Heart left ventricle (tissue), 16 donors: ENCODE measurements around the gene CHD9. TPM values are rescaled to one million over a fixed set of nuclear protein-coding genes. Genes with fewer than 3 reads are reported as not detected.

Source experiments
- ATAC-seq, 4 donors: fragments of 200-7000 bp; cut with Tn5 transposase; one replicate each; pipeline ENCODE4 v1.9.1; 2020 to 2022; ENCODE audit warnings: moderate library complexity in 4 of 4, mild to moderate bottlenecking in 3 of 4, moderate number of reproducible peaks in 1 of 4
- DNase-seq, 5 donors: peaks; one replicate each; pipeline ENCODE4 v3.0.0-alpha.2; 2020
- H3K27ac ChIP-seq, 12 donors: fragments of 200-600 bp; sonication (generic) in 4 of 12; one replicate each; pipeline versions ENCODE4 v1.5.0 to v1.8.0; 2016 to 2022; ENCODE audit warnings: mild to moderate bottlenecking in 2 of 12
- H3K27me3 ChIP-seq, 9 donors: fragments of 200-600 bp; sonication (generic) in 2 of 9; one replicate each; pipeline versions ENCODE4 v1.5.1 to v1.8.0; 2016 to 2022; ENCODE audit warnings: mild to moderate bottlenecking in 3 of 9
- H3K36me3 ChIP-seq, 9 donors: fragments of 200-600 bp; sonication (generic) in 2 of 9; one replicate each; pipeline versions ENCODE4 v1.5.0 to v1.8.0; 2018 to 2022; ENCODE audit warnings: mild to moderate bottlenecking in 2 of 9
- H3K4me1 ChIP-seq, 12 donors: fragments of 200-600 bp; sonication (generic) in 4 of 12; one replicate each; pipeline versions ENCODE4 v1.5.0 to v1.8.0; 2016 to 2022; ENCODE audit warnings: mild to moderate bottlenecking in 3 of 12
- H3K4me3 ChIP-seq, 12 donors: fragments of 200-600 bp; sonication (generic) in 4 of 12; one replicate each; pipeline versions ENCODE4 v1.5.0 to v1.8.0; 2017 to 2022; ENCODE audit warnings: mild to moderate bottlenecking in 9 of 12, moderate library complexity in 4 of 12
- H3K9me3 ChIP-seq, 12 donors: fragments of 200-600 bp; sonication (generic) in 4 of 12; one replicate each; pipeline versions ENCODE4 v1.5.0 to v1.8.0; 2016 to 2022; ENCODE audit warnings: mild to moderate bottlenecking in 1 of 12
- CTCF ChIP-seq, 12 donors: fragments of 200-600 bp; sonication (generic) in 4 of 12; IDR thresholded peaks; one replicate each; pipeline versions ENCODE4 v1.5.0 to v1.8.0; 2018 to 2022; ENCODE audit warnings: antibody characterized with exemption in 12 of 12, mild to moderate bottlenecking in 5 of 12
- POLR2A ChIP-seq, 2 donors: fragments of 450-650 bp; IDR thresholded peaks; one replicate each; pipeline ENCODE4 v1.6.1; 2017; ENCODE audit warnings: antibody characterized with exemption in 2 of 2, mild to moderate bottlenecking in 2 of 2, moderate library complexity in 2 of 2
- WGBS, 4 donors: extraction: QIAGEN DNeasy Blood & Tissue Kit in 2 of 4; methylation state at CpG; one replicate each; pipeline versions ENCODE4 v1.1.5 to v1.1.7; 2013 to 2018; 5-methylcytosine and 5-hydroxymethylcytosine counted together
- intact Hi-C, 10 donors: fragments of 100-400 bp; cut with DNase I; formaldehyde crosslinking; loops; one replicate each; pipeline versions ENCODE4 v1.11.1 to v1.14.2; 2022
- polyA plus RNA-seq, 2 donors: library from polyadenylated mRNA; stranded (reverse); fragments of 200-250 nt; gene quantifications; one replicate each; pipeline ENCODE4 v1.2.3, GENCODE V29; 2013
- total RNA-seq, 9 donors: library from RNA; depleted of rRNA in 2 of 9; stranded (reverse); fragments of >200 nt in 2 of 9; fragmentation: NEBNext Ultra II Directional in 3 of 9; extraction: Animal tissue kit (Norgen Biotek cat#: 25700) in 3 of 9; gene quantifications; one replicate each; pipeline versions ENCODE4 v1.1.0 to v1.2.4, GENCODE V29; 2016 to 2023
- donor health status: ischemic (EF 13 %, LVEDD 7.1; RV severe dilation, severe dysfunction).
- donor health status: healthy with polysubstance abuse.
- donor health status: DM: no; HTN: yes; CAD: no.
- donor health status: DM: no; HTN: no; CAD: no.
- donor health status: ischemic (EF 25% LVEDD 6.9; RV normal size, moderate dysfunction).
- donor health status: ischemic (EF 25% LVEDD 5.7; RV mildly dilated, moderate dysfunction).
- donor health status: healthy.
- donor health status: DM: yes; HTN: yes; CAD: no.
- donor health status: ischemic (EF 35%, LVEDD 5.7; RV mildly dilated, moderate dysfunction).
- donor health status: nonischemic (EF 11% LVEDD 7.7; RV severe dilation, severe dysfunction).
- donor health status: DM: yes; HTN: yes; CAD: no.
- donor health status: PGD.
- donor health status: ischemic (EF 29% LVEDD 5.4; RV normal size, mild dysfunction).
- donor health status: nonischemic (EF 23%, LVEDD 6.1; RV moderate dilation, normal function).

Gene CHD9
- total and polyA plus RNA-seq, 11 donors, result 11.8 to 56.2 (median 41.3) TPM

GRCh38 chr16:53056392-53056881 is 1.6 kb downstream of the CHD9 start:
- Histone ChIP-seq H3K36me3 (no peaks in the 10 kb centered on the region), H3K9me3 (no peaks in the 10 kb centered on the region), H3K27ac (peak overlapping the region; percentile 81 to 96 (median 91)), H3K27me3 (no peaks in the 10 kb centered on the region), H3K4me3 (peak overlapping the region in 9 of 12 donors; percentile 63 to 87 (median 78)), H3K4me1 (peaks cover 0 to 47% (median 31%) of the 10 kb centered on the region in 12 donors)
- no peak for TF ChIP-seq POLR2A (IDR thresholded peaks at IDR 0.05)
- no peak for TF ChIP-seq CTCF (IDR thresholded peaks at IDR 0.05)
- no peak for ATAC-seq
- DNase-seq, result no peak
- 65 to 72% (median 68%) methylated on average over 8 of the region's 8 CpGs for WGBS, 4 donors
- intact Hi-C loops, result loop anchor here in 9 of 10 donors (1.0 to 10.0 kb wide), 10 partner anchors 9 to 448 kb away; partner anchors contain the start of gene AKTIP (in 1 of the 9)

- no peaks in the 10 kb centered on the region for H3K36me3 ChIP-seq
- H3K4me3 ChIP-seq, result no peak overlapping the region
- peaks cover 0 to 55% (median 42%) of the 10 kb centered on the region in 12 donors for H3K4me1 ChIP-seq
- no peak for ATAC-seq
- no peaks in the 10 kb centered on the region for H3K9me3 ChIP-seq
- no peak for DNase-seq
- H3K27ac ChIP-seq, result peak overlapping the region in 5 of 12 donors; percentile 26 to 96 (median 94)
- 85 to 90% (median 88%) methylated on average over 8 of the region's 8 CpGs for WGBS, 4 donors
- TF ChIP-seq CTCF (IDR thresholded peaks at IDR 0.05) (no peak), POLR2A (IDR thresholded peaks at IDR 0.05) (no peak)
- intact Hi-C loops, result loop anchor here in 9 of 10 donors (2.0 to 10.0 kb wide), 9 partner anchors 35 to 447 kb away; partner anchors contain the start of gene AKTIP (in 1 of the 9)
- H3K27me3 ChIP-seq, result no peaks in the 10 kb centered on the region
Observed at GRCh38 chr16:53057658-53058057, 2.9 kb downstream of the CHD9 start.

GRCh38 chr16:53058441-53058840 is 3.6 kb downstream of the CHD9 start:
- H3K36me3 ChIP-seq, result no peaks in the 10 kb centered on the region
- peak overlapping the region in 1 of 12 donors; percentile 26 for H3K27ac ChIP-seq
- ATAC-seq (no peak), DNase-seq (no peak)
- 80 to 90% (median 83%) methylated on average over 5 of the region's 5 CpGs for WGBS, 4 donors
- H3K9me3 ChIP-seq, result no peaks in the 10 kb centered on the region
- H3K4me1 ChIP-seq, result peaks cover 0 to 57% (median 43%) of the 10 kb centered on the region in 12 donors
- H3K27me3 ChIP-seq, result no peaks in the 10 kb centered on the region
- intact Hi-C loops, result loop anchor here in 9 of 10 donors (5.0 to 10.0 kb wide), 8 partner anchors 34 to 446 kb away; partner anchors contain the start of gene AKTIP (in 1 of the 9)
- TF ChIP-seq CTCF (IDR thresholded peaks at IDR 0.05) (no peak), POLR2A (IDR thresholded peaks at IDR 0.05) (no peak)
- H3K4me3 ChIP-seq, result no peak overlapping the region

GRCh38 chr16:53058882-53059281 is 4.1 kb downstream of the CHD9 start:
- DNase-seq (no peak), ATAC-seq (no peak)
- intact Hi-C loops, result loop anchor here in 9 of 10 donors (5.0 to 10.0 kb wide), 8 partner anchors 33 to 446 kb away; partner anchors contain the start of gene AKTIP (in 1 of the 9)
- H3K27me3 ChIP-seq, result no peaks in the 10 kb centered on the region
- no peak for TF ChIP-seq POLR2A (IDR thresholded peaks at IDR 0.05)
- TF ChIP-seq CTCF (IDR thresholded peaks at IDR 0.05), result no peak
- 90 to 93% (median 92%) methylated on average over 5 of the region's 5 CpGs for WGBS, 4 donors
- H3K4me3 ChIP-seq, result no peak overlapping the region
- H3K36me3 ChIP-seq, result no peaks in the 10 kb centered on the region
- H3K4me1 ChIP-seq, result peaks cover 0 to 61% (median 43%) of the 10 kb centered on the region in 12 donors
- H3K27ac ChIP-seq, result peak overlapping the region in 1 of 12 donors; percentile 26
- H3K9me3 ChIP-seq, result no peaks in the 10 kb centered on the region
